Measurements from ENCODE around the gene ATP1B4.

ATP1B4 gene

GRCh38 chrX:120377715-120378114 lies 15.8 kb downstream of the ATP1B4 start:
- no peak for DNase-seq

GRCh38 chrX:120378570-120378969 lies 16.7 kb downstream of the ATP1B4 start:
- no peak for DNase-seq

- no peak for DNase-seq
Observed at GRCh38 chrX:120379937-120380681, 18.2 kb downstream of the ATP1B4 start.

GRCh38 chrX:120380699-120381098 lies 18.8 kb downstream of the ATP1B4 start:
- no peak for DNase-seq

DNA sequence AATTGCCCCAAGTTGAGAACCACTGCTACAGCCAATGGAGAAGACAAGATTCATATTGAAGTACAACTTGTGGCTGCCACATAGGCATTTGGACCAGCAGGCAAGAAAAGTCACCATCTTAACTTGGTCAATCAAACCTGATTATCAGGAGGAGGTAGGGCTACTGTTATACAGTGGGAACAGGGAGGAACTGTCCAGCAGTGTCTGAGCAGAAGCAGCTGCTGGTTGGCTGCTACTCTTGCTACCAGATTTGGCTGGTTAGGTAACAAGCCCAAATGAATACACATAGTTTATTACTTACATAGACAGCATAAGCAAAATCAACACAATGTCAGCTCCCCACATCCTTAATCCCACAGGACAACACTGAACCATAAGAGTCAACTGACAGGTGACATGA lies 39.4 kb downstream of the ATP1B4 start:
- no peak for DNase-seq

DNA sequence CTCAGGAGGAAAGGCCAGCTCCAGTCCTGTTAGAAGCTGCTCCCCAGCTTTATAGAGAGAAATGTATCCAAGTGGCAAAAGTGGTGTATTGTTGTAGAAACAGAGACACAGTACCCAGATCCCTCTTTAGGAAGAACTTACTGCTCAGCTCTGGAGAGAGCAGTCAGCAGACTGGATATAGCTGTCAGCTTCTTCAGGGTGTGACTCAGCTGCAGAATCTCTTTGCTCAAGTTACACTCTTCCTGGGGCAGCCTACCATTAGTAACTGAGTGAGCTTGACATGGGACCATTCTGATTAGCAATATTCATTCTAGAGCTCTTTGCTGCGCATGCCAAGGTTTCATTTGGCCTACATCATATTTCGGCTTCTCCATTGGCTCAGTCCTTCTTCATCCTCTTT lies 40.5 kb downstream of the ATP1B4 start:
- no peak for DNase-seq

- no peak for DNase-seq
Observed at GRCh38 chrX:120406638-120407037, 44.7 kb downstream of the ATP1B4 start.

GRCh38 chrX:120408168-120408567 lies 46.3 kb downstream of the ATP1B4 start:
- no peak for DNase-seq

DNA sequence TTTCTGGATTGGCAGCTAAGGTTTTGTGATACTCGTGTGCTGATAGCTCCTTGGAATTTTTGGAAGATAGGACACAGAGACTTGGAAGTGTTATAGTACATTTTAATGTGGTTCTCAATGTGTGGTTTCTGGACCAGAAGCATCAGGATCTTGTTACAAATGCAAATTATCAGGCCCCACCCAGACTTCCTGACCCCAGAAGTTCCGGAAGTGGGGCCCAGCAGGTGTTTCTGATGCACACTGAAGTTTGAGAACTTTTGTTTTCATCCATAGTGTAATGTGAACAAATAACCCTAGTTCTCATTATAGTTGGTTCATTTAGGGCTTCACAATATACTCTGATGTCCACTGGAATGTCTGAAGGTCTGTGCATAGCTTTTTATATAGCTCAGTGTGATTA lies 57.6 kb downstream of the ATP1B4 start:
- DNase-seq = no peak

GRCh38 chrX:120426599-120426998 lies 64.7 kb downstream of the ATP1B4 start:
- DNase-seq = no peak

DNA sequence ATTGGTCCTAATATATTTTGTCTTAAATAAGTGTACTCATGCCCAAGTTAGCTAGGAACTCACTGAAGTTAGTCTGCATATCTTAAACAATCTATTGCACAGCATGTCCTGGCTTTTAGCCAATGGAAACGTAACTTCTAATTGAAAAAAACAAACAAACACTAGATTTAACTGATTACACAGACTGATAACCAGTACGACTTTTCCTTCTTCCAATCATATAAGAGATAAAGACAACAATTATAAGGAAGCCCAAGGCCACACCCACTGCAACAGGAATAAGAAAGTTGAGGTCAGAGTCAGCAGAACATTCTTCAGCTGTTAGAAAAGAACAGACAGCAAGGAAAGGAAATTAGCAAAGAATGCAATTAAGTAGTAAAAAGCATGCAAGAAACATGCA lies 66.4 kb downstream of the ATP1B4 start:
- DNase-seq = no peak

DNA sequence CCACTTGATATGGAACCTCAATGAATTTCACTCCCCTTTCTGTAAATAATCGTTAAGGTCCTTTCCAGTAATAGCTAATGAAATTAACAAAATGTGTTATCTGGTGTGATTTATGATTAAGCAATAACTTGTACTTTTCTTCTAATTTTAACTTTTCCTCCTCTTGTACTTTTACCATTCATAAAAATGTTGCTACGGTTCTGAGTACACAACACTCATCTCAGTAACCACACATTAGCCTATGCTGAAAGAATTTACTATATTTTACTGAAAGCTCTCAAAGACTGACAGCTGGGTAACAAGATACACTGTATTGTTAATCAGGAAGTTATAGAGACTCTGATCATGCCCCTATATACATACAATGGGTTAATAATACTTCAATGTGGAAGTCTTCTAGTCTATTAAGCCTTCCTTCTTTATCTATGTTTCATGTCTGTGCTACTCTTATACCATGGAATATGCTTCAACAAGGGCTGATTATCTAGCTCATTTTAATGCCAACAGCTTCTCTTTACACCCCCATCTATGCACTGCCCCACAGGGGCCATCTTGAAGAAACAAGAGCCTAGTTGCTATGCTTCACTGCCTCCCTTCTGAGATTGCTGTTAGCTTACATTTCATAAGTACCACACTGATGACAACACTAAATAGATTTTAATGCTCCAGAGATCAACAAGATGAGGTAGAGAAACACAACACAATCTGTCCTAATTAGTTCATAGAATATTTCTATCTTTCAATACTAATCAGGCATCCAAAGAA lies 68.1 kb downstream of the ATP1B4 start:
- DNase-seq = no peak
